ENCODE data around the gene DYNLL2. TPM values are rescaled to one million over a fixed set of nuclear protein-coding genes. Genes with fewer than 3 reads are reported as not detected.
A peak's percentile ranks its signal among the peaks of the same experiment; 100 is the strongest.

DYNLL2 gene
- total RNA-seq, 5 donors from 2014 or later (not counting 1 experiment from before 2014, with no cell fraction given) = 30.4 to 42.1 (median 34.9) TPM

DNA sequence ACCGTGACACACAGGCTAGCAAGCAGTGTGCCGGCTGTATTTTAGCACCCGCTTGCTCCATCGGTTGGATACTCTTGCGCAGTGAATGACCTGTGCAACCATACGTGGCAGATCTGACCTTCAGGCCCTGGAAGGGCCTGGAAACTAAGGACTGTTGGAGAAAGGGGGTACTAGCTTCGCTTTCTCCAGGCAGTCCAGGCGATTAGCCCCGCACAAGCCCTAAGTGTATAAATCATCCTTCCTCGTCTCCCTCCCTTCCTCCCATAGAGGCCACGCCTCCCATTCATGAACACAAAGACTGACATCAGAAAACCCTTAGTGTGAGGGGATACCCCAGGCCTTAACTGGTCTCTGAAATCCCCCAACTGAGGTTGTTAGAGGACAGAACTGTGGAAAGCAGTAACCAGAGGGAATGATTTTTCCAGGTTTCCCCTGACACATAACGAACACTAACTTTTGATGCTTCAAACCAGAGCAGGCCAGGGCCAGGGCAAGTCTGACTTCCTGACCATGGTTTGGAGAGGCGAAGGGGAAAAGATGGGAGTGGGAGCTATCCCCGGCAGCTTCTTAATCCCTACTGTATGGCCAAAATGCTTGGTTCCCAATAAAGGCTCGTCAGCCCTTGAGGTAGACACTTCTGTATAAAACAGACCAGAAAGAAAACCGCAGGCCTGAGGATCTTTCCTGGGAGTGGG is 1.4 kb upstream of the DYNLL2 start:
- ChIA-PET CTCF (interaction anchor here in 1 of 2 donors (0.6 kb wide), 1 partner anchor 94 kb away, joined by 3 read pairs; no protein-coding TSS in a partner anchor), POLR2A (no interaction called here)
- Histone ChIP-seq H3K36me3 (ENCODE audit: control insufficient read depth in 2 of 2, extremely low read depth in 1 of 2, insufficient read depth in 1 of 2, low read length in 1 of 2) (peaks cover 0 to 8% of the 10 kb centered on the region in 2 donors), H3K4me1 (ENCODE audit: control insufficient read depth in 1 of 2, extremely low read depth in 1 of 2, insufficient read depth in 2 of 2, low read length in 2 of 2) (peaks cover 3 to 31% of the 10 kb centered on the region in 2 experiments), H3K27me3 (replicated peaks in 1 of 2; ENCODE audit: control insufficient read depth in 2 of 2, extremely low read depth in 1 of 2, insufficient read depth in 2 of 2, low read length in 1 of 2) (peaks cover 0 to 2% of the 10 kb centered on the region in 2 experiments), H3K9me3 (no peaks in the 10 kb centered on the region), H3K27ac (ENCODE audit: low read length) (no peak overlapping the region), H3K4me3 (ENCODE audit: control insufficient read depth in 1 of 2, extremely low read depth in 1 of 2, low read length in 1 of 2) (no peak overlapping the region)
- Mint-ChIP-seq H3K4me1 (peaks cover 19 to 27% (median 24%) of the 10 kb centered on the region in 3 donors), H3K27ac (no peak overlapping the region), H3K4me3 (peak overlapping the region; percentile 40 to 87 (median 53)), H3K27me3 (peaks cover 0 to under 1% of the 10 kb centered on the region in 2 donors), H3K9me3 (no peaks in the 10 kb centered on the region), H3K36me3 (peaks cover 3% of the 10 kb centered on the region)
- DNase-seq (peak in 1 of 35 experiments; percentile 9), ATAC-seq (replicated peaks in 1 of 4) (no peak)
- WGBS (ENCODE audit: insufficient coverage) = 95% methylated on average over 6 of the region's 16 CpGs

DNA sequence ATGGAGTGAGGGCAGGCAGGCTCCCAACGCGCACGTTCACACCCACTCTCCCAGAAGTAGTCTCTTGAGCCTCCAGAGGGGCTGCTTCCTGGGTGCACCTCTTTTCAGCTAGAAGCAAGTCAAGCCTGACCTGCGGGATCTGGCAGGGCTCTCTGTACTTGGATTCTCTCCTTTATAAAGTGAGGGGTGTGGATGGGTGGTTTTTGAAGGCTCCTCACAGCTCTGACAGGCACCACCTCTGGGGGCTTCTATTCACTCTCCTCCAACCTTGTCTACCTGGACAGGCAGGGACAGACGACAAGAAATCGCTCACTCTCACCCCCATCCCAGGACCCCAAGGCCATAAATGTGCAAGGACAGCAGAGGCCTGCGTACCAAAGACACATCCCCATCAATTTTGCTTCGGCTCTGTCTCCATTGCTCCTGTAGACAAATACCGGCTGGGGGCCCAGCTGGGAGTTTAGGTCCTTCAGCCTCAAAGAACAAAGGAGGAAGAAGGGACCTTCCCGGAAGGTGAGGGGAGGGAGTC is 814 bp upstream of the DYNLL2 start:
- H3K4me3 ChIP-seq (ENCODE audit: control insufficient read depth in 1 of 2, extremely low read depth in 1 of 2, low read length in 1 of 2) = peak overlapping the region in 1 of 2 donors; percentile 8
- H3K9me3 ChIP-seq = no peaks in the 10 kb centered on the region
- Mint-ChIP-seq H3K27ac (peak overlapping the region; percentile 49 to 60), H3K4me3 (peak overlapping the region; percentile 46 to 87 (median 53)), H3K36me3 (peaks cover 9% of the 10 kb centered on the region), H3K9me3 (no peaks in the 10 kb centered on the region), H3K27me3 (no peaks in the 10 kb centered on the region), H3K4me1 (peaks cover 25 to 33% (median 31%) of the 10 kb centered on the region in 3 donors)
- DNase-seq (no peak), ATAC-seq (replicated peaks in 1 of 4) (no peak)
- peaks cover 3 to 35% of the 10 kb centered on the region in 2 experiments for H3K4me1 ChIP-seq (ENCODE audit: control insufficient read depth in 1 of 2, extremely low read depth in 1 of 2, insufficient read depth in 2 of 2, low read length in 2 of 2)
- peaks cover 0 to 14% of the 10 kb centered on the region in 2 donors for H3K36me3 ChIP-seq (ENCODE audit: control insufficient read depth in 2 of 2, extremely low read depth in 1 of 2, insufficient read depth in 1 of 2, low read length in 1 of 2)
- WGBS (ENCODE audit: insufficient coverage) = 100% methylated on average over 3 of the region's 10 CpGs
- CTCF ChIA-PET = interaction anchor here in 1 of 2 donors (0.6 to 1.2 kb wide), 5 partner anchors 76 to 94 kb away, joined by 3 to 5 read pairs (median 3); partner anchors contain the start of gene SRSF1
- peak overlapping the region; percentile 50 for H3K27ac ChIP-seq (ENCODE audit: low read length)
- peaks cover 0 to 2% of the 10 kb centered on the region in 2 experiments for H3K27me3 ChIP-seq (replicated peaks in 1 of 2; ENCODE audit: control insufficient read depth in 2 of 2, extremely low read depth in 1 of 2, insufficient read depth in 2 of 2, low read length in 1 of 2)
- POLR2A ChIA-PET = interaction anchor here (0.6 to 0.7 kb wide), 8 partner anchors 9 to 1528 kb away, joined by 4 to 17 read pairs (median 7); partner anchors contain the start of gene SRSF1 (in 1 of the 2)

DNA sequence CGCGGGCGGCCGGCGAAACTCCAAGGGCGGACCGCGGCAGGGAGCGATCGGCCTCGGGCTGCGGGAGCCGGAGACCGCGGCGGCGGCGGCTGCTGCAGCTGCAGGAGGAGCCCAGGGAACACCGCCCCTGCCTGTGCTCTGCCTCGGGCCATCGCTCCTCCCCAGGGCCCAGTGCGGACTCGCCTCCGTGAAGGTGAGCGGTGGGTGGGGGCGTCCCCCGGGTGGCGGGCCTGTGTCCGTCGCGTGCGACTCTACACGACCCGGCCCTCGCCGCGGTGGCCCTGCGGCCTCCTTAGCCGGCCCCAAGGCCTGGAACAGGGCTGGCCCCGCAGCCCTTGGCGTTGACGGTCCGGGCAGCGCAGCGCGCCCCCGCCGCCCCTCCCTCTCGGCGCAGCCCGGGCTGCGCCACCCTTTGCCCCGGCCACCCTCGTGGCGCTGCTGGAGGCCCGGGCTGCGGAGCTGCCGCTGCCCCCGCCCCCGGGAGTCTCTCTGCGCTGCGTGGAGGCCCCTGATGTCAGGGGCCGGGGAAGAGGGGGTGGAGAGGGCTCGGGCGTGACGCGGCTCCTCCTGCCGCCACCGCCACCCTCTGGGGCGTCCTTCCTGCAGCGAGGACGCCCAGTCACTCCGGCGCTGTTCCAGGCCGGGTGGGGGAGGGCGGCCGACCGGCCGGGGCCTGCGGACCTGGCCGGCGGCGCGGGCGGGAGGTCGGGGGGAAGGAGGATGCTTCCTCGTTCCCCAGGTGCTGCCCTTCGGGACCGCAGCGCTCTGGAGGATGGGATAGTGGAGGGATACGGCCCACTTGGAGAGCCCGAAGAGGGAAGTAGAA is 485 bp downstream of the DYNLL2 start:
- Mint-ChIP-seq H3K36me3 (peaks cover 21% of the 10 kb centered on the region), H3K4me3 (peak overlapping the region; percentile 87 to 90 (median 87)), H3K27me3 (no peaks in the 10 kb centered on the region), H3K9me3 (no peaks in the 10 kb centered on the region), H3K27ac (peak overlapping the region; percentile 83 to 85), H3K4me1 (peaks cover 38 to 46% (median 44%) of the 10 kb centered on the region in 3 donors)
- H3K27ac ChIP-seq (ENCODE audit: low read length) = peak overlapping the region; percentile 52
- ATAC-seq (replicated peaks in 1 of 4) = peak; percentile 68 to 74 (median 72)
- H3K36me3 ChIP-seq (ENCODE audit: control insufficient read depth in 2 of 2, extremely low read depth in 1 of 2, insufficient read depth in 1 of 2, low read length in 1 of 2) = peaks cover 0 to 27% of the 10 kb centered on the region in 2 donors
- WGBS (ENCODE audit: insufficient coverage) = under 1% methylated on average over 88 of the region's 92 CpGs
- peak; percentile 33 to 81 (median 71) for DNase-seq
- H3K4me3 ChIP-seq (ENCODE audit: control insufficient read depth in 1 of 2, extremely low read depth in 1 of 2, low read length in 1 of 2) = peak overlapping the region; percentile 61 to 86
- peaks cover 3 to 38% of the 10 kb centered on the region in 2 experiments for H3K4me1 ChIP-seq (ENCODE audit: control insufficient read depth in 1 of 2, extremely low read depth in 1 of 2, insufficient read depth in 2 of 2, low read length in 2 of 2)
- POLR2A ChIA-PET = interaction anchor here (0.6 to 0.7 kb wide), 6 partner anchors 35 to 260 kb away, joined by 3 to 11 read pairs (median 6); no protein-coding TSS in a partner anchor
- H3K27me3 ChIP-seq (replicated peaks in 1 of 2; ENCODE audit: control insufficient read depth in 2 of 2, extremely low read depth in 1 of 2, insufficient read depth in 2 of 2, low read length in 1 of 2) = no peaks in the 10 kb centered on the region
- CTCF ChIA-PET = interaction anchor here in 1 of 2 donors (1.0 to 1.6 kb wide), 5 partner anchors 17 to 87 kb away, joined by 4 to 7 read pairs (median 5); partner anchors contain the start of gene SRSF1
- no peaks in the 10 kb centered on the region for H3K9me3 ChIP-seq

DNA sequence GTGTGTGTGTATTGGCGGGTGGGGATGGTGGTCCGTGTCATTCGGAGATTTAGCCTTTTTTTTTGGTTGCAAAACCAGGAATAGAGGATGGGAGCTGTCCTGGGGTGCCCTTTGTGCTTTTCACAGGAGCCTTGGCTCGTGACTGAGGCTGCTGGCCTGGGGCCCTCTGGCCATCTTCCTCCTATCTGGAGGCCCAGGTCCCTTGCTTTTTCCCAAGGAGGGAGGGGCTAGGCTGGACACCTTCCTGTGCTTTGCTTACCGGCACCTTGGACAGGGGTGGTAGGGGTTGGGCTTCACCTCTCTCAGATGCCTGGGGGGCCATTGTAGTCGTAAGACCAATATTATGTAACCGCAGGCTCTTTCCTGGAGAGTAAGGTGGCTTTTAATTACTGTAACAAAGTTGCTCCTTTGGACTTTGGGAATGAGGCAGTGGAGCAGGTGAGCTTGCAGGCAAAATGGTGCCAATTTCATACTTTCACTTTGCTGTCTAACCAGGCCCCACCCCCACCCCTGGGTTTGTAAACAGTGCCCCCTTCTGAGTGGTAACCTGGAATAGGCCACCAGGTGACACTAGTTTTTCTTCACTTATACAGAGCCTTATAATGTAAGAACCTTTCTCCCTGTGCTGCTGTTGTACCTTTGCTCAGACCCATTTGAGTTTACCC is 1.2 kb downstream of the DYNLL2 start:
- CTCF ChIA-PET = interaction anchor here in 1 of 2 donors (1.0 to 1.6 kb wide), 3 partner anchors 77 to 86 kb away, joined by 4 to 7 read pairs (median 5); no protein-coding TSS in a partner anchor
- no peaks in the 10 kb centered on the region for H3K9me3 Mint-ChIP-seq
- peak overlapping the region; percentile 83 to 85 for H3K27ac Mint-ChIP-seq
- H3K27me3 Mint-ChIP-seq = no peaks in the 10 kb centered on the region
- peaks cover 29% of the 10 kb centered on the region for H3K36me3 Mint-ChIP-seq
- H3K4me1 Mint-ChIP-seq = peaks cover 44 to 52% (median 49%) of the 10 kb centered on the region in 3 donors
- peaks cover 3 to 40% of the 10 kb centered on the region in 2 experiments for H3K4me1 ChIP-seq (ENCODE audit: control insufficient read depth in 1 of 2, extremely low read depth in 1 of 2, insufficient read depth in 2 of 2, low read length in 2 of 2)
- H3K4me3 Mint-ChIP-seq = peak overlapping the region; percentile 87 to 90 (median 87)
- H3K27ac ChIP-seq (ENCODE audit: low read length) = peak overlapping the region; percentile 52
- no peaks in the 10 kb centered on the region for H3K27me3 ChIP-seq (replicated peaks in 1 of 2; ENCODE audit: control insufficient read depth in 2 of 2, extremely low read depth in 1 of 2, insufficient read depth in 2 of 2, low read length in 1 of 2)
- peaks cover 0 to 35% of the 10 kb centered on the region in 2 donors for H3K36me3 ChIP-seq (ENCODE audit: control insufficient read depth in 2 of 2, extremely low read depth in 1 of 2, insufficient read depth in 1 of 2, low read length in 1 of 2)
- POLR2A ChIA-PET = interaction anchor here (0.6 kb wide), 2 partner anchors 77 to 85 kb away, joined by 4 to 6 read pairs; no protein-coding TSS in a partner anchor
- WGBS (ENCODE audit: insufficient coverage) = 0% methylated on average over 4 of the region's 7 CpGs
- peak overlapping the region; percentile 61 to 86 for H3K4me3 ChIP-seq (ENCODE audit: control insufficient read depth in 1 of 2, extremely low read depth in 1 of 2, low read length in 1 of 2)
- DNase-seq (peak in 34 of 35 experiments; percentile 25 to 81 (median 48)), ATAC-seq (replicated peaks in 1 of 4) (peak in 3 of 4 experiments; percentile 14 to 44 (median 14))
- no peaks in the 10 kb centered on the region for H3K9me3 ChIP-seq

GRCh38 chr17:58085039-58085715 is 2.0 kb downstream of the DYNLL2 start:
- Histone ChIP-seq H3K27me3 (replicated peaks in 1 of 2; ENCODE audit: control insufficient read depth in 2 of 2, extremely low read depth in 1 of 2, insufficient read depth in 2 of 2, low read length in 1 of 2) (no peaks in the 10 kb centered on the region), H3K4me3 (ENCODE audit: control insufficient read depth in 1 of 2, extremely low read depth in 1 of 2, low read length in 1 of 2) (peak overlapping the region in 1 of 2 donors; percentile 61), H3K9me3 (no peaks in the 10 kb centered on the region), H3K27ac (ENCODE audit: low read length) (no peak overlapping the region), H3K4me1 (ENCODE audit: control insufficient read depth in 1 of 2, extremely low read depth in 1 of 2, insufficient read depth in 2 of 2, low read length in 2 of 2) (peaks cover 3 to 43% of the 10 kb centered on the region in 2 experiments), H3K36me3 (ENCODE audit: control insufficient read depth in 2 of 2, extremely low read depth in 1 of 2, insufficient read depth in 1 of 2, low read length in 1 of 2) (peaks cover 3 to 42% of the 10 kb centered on the region in 2 donors)
- DNase-seq (no peak), ATAC-seq (replicated peaks in 1 of 4) (no peak)
- Mint-ChIP-seq H3K36me3 (peaks cover 35% of the 10 kb centered on the region), H3K4me1 (peaks cover 51 to 60% (median 54%) of the 10 kb centered on the region in 3 donors), H3K4me3 (peak overlapping the region; percentile 87 to 90 (median 87)), H3K27me3 (no peaks in the 10 kb centered on the region), H3K9me3 (no peaks in the 10 kb centered on the region), H3K27ac (peak overlapping the region; percentile 83 to 85)
- ChIA-PET POLR2A (no interaction called here), CTCF (interaction anchor here in 1 of 2 donors (1.0 kb wide), 1 partner anchor 77 kb away, joined by 4 read pairs; no protein-coding TSS in a partner anchor)
- WGBS (ENCODE audit: insufficient coverage) = 80% methylated on average over 2 of the region's 8 CpGs

Measured in T-cell (primary cell).